Endothelial cell of umbilical vein (primary cell): ENCODE results near the gene DAGLB. TPM values are rescaled to one million over a fixed set of nuclear protein-coding genes. Genes with fewer than 3 reads are reported as not detected.
A peak's percentile ranks its signal among the peaks of the same experiment; 100 is the strongest.

Experiments used
- Bru-seq: library from RNA; stranded (reverse); fragments of 400-500 nt; gene quantifications from one replicate; lab custom pipeline; 2021; lab: Mats Ljungman, UMichigan
- BruChase-seq, 2 experiments: library from RNA; stranded (reverse); fragments of 400-500 nt; gene quantifications; one replicate each; lab custom pipeline; 2021; lab: Mats Ljungman, UMichigan
- BruUV-seq: library from RNA; stranded (reverse); fragments of 400-500 nt; replicated peaks from 2 replicates; lab custom pipeline; 2021; lab: Mats Ljungman, UMichigan
- CTCF ChIA-PET: fragments of 300-600, 350-600 bp; sonication (Branson Sonifier 250); formaldehyde crosslinking; loops from one replicate; lab custom pipeline; 2021; ENCODE audit warnings: antibody characterized with exemption, inconsistent platforms; lab: Charles Lee
- POLR2A ChIA-PET: fragments of 300-600, 350-600 bp; sonication (Branson Sonifier 250); formaldehyde crosslinking; loops from one replicate; lab custom pipeline; 2021; ENCODE audit warnings: antibody characterized with exemption, inconsistent platforms; lab: Charles Lee
- DNase-seq: peaks from one replicate; pipeline ENCODE4 v3.0.0-alpha.2; 2011; ENCODE audit warnings: low read depth, low spot score
- FAIRE-seq: peaks from 2 replicates; lab custom pipeline; 2011; peaks lifted over from hg19 to GRCh38; lab: Jason Lieb, UNC
- H2AFZ ChIP-seq: 2 replicates; pipeline ENCODE4 v1.6.0; 2012; ENCODE audit warnings: low read depth, low read length, control low read depth, inconsistent platforms
- H3K27ac ChIP-seq: 2 replicates; pipeline ENCODE4 v1.5.1; 2011; ENCODE audit warnings: low read depth, mild to moderate bottlenecking, control low read depth, low read length, moderate library complexity; ENCODE audit not compliant: insufficient read depth
- H3K27me3 ChIP-seq, 2 experiments: 2 replicates each; pipeline versions ENCODE4 v1.6.0 to v1.6.1; 2011; ENCODE audit warnings: low read length in 2 of 2, mixed read lengths in 1 of 2; ENCODE audit not compliant: control insufficient read depth in 2 of 2, insufficient read depth in 2 of 2
- H3K36me3 ChIP-seq, 2 experiments: 2 replicates in 1 of 2; 3 replicates in 1 of 2; pipeline ENCODE4 v1.5.1; 2011; ENCODE audit warnings: low read length in 2 of 2, mild to moderate bottlenecking in 1 of 2, moderate library complexity in 1 of 2; ENCODE audit not compliant: control insufficient read depth in 2 of 2, insufficient read depth in 2 of 2; ENCODE audit errors: extremely low read depth in 1 of 2
- H3K4me1 ChIP-seq: 3 replicates; pipeline ENCODE4 v1.5.1; 2011; ENCODE audit warnings: mild to moderate bottlenecking, low read length; ENCODE audit not compliant: control insufficient read depth, insufficient read depth; ENCODE audit errors: extremely low read depth
- H3K4me2 ChIP-seq: 2 replicates; pipeline ENCODE4 v1.6.1; 2011; ENCODE audit warnings: low read length, control low read depth, mixed read lengths; ENCODE audit not compliant: insufficient read depth
- H3K4me3 ChIP-seq, 3 experiments: fragments of 200-600 bp in 1 of 3; sonication (generic), shearing (Covaris generic) in 1 of 3; replicated peaks in 1 of 3; 2 replicates each; pipeline ENCODE4 v1.5.1; 2011 to 2016; ENCODE audit warnings: control low read depth in 3 of 3, low read length in 3 of 3, mild to moderate bottlenecking in 2 of 3, inconsistent platforms in 1 of 3, low read depth in 1 of 3, moderate library complexity in 1 of 3; ENCODE audit not compliant: insufficient read depth in 1 of 3
- H3K79me2 ChIP-seq: 2 replicates; pipeline ENCODE4 v1.6.0; 2012; ENCODE audit warnings: low read length, inconsistent platforms; ENCODE audit not compliant: control insufficient read depth, insufficient read depth
- H3K9ac ChIP-seq: replicated peaks from 2 replicates; pipeline ENCODE3; 2011; ENCODE audit warnings: low read length, control low read depth; ENCODE audit not compliant: insufficient read depth; ENCODE audit errors: extremely low read depth
- H3K9me1 ChIP-seq: replicated peaks from 3 replicates; pipeline ENCODE4 v1.6.0; 2011; ENCODE audit warnings: mild to moderate bottlenecking, low read length; ENCODE audit not compliant: control insufficient read depth, insufficient read depth; ENCODE audit errors: extremely low read depth
- H3K9me3 ChIP-seq: replicated peaks from 2 replicates; pipeline ENCODE4 v1.5.1; 2012; ENCODE audit warnings: low read length, inconsistent platforms; ENCODE audit not compliant: control insufficient read depth, insufficient read depth
- H4K20me1 ChIP-seq: replicated peaks from 2 replicates; pipeline ENCODE3; 2011; ENCODE audit warnings: mild to moderate bottlenecking, low read length; ENCODE audit not compliant: control insufficient read depth, insufficient read depth; ENCODE audit errors: extremely low read depth
- EZH2 ChIP-seq: IDR thresholded peaks from 2 replicates; pipeline ENCODE4 v1.6.1; 2012; ENCODE audit warnings: borderline replicate concordance, low read depth, mild to moderate bottlenecking, moderate library complexity, low read length, inconsistent platforms; ENCODE audit not compliant: severe bottlenecking
- MAX ChIP-seq: IDR thresholded peaks from 2 replicates; pipeline ENCODE4 v1.6.1; 2011; ENCODE audit not compliant: insufficient read depth, insufficient read length
- POLR2A ChIP-seq: IDR thresholded peaks from 2 replicates; pipeline ENCODE4 v1.6.1; 2012; ENCODE audit warnings: low read depth, mild to moderate bottlenecking, control low read depth, low read length
- POLR2AphosphoS5 ChIP-seq: IDR thresholded peaks from 2 replicates; pipeline ENCODE4 v1.6.1; 2012; ENCODE audit warnings: low read depth, mild to moderate bottlenecking, control low read depth, low read length, moderate library complexity; ENCODE audit not compliant: insufficient read depth
- dilution Hi-C: fragments of 300-500 bp; cut with MboI; formaldehyde crosslinking; loops from one replicate; pipeline ENCODE4 v1.15.0; 2019; ENCODE audit warnings: low sequenced_read_pairs; ENCODE audit not compliant: extremely low pct_ligation_motif_present
- intact Hi-C: fragments of 100-400 bp; cut with micrococcal nuclease; formaldehyde crosslinking; loops from one replicate; pipeline ENCODE4 v1.10.0; 2022
- long read RNA-seq: library from polyadenylated mRNA; stranded (forward); transcript quantifications from one replicate; pipeline ENCODE4 v2.0.0, GENCODE V29; 2021
- polyA minus RNA-seq, 3 experiments: library from RNA; depleted of rRNA, polyadenylated mRNA; stranded (reverse); fragments of >200 nt; gene quantifications; 1 replicate in 1 of 3; 2 replicates in 2 of 3; pipeline ENCODE4 v1.2.3, GENCODE V29; 2011
- polyA plus RNA-seq, 4 experiments: library from polyadenylated mRNA; depleted of rRNA in 3 of 4; stranded (reverse) in 3 of 4; unstranded in 1 of 4; fragments of >200 nt; gene quantifications; 2 replicates each; pipeline versions ENCODE4 v1.2.1 to v1.2.3, GENCODE V29; 2011 to 2012; ENCODE audit warnings: missing spikeins in 1 of 4
- total RNA-seq: library from RNA; stranded (reverse); gene quantifications from 2 replicates; pipeline ENCODE4 v1.2.3, GENCODE V29; 2021

Gene DAGLB, protein sequence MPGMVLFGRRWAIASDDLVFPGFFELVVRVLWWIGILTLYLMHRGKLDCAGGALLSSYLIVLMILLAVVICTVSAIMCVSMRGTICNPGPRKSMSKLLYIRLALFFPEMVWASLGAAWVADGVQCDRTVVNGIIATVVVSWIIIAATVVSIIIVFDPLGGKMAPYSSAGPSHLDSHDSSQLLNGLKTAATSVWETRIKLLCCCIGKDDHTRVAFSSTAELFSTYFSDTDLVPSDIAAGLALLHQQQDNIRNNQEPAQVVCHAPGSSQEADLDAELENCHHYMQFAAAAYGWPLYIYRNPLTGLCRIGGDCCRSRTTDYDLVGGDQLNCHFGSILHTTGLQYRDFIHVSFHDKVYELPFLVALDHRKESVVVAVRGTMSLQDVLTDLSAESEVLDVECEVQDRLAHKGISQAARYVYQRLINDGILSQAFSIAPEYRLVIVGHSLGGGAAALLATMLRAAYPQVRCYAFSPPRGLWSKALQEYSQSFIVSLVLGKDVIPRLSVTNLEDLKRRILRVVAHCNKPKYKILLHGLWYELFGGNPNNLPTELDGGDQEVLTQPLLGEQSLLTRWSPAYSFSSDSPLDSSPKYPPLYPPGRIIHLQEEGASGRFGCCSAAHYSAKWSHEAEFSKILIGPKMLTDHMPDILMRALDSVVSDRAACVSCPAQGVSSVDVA
- total RNA-seq (26.1 and 28.2 TPM in 2 replicates), polyA plus RNA-seq (31.6 and 48.2 TPM in 2 replicates), polyA minus RNA-seq (72.0 and 108 TPM in 2 replicates), Bru-seq, nascent RNA (percentile 63 among the genes with signal in this experiment), BruChase-seq, experiment 1, labeled RNA remaining after a 6-hour chase (percentile 59 among the genes with signal in this experiment), BruChase-seq, experiment 2, labeled RNA remaining after a 2-hour chase (percentile 68 among the genes with signal in this experiment)
- polyA plus RNA-seq (2011; cell fraction: cytosol; rRNA removed): 12.8 and 14.1 TPM in 2 replicates
- polyA plus RNA-seq (2011; cell fraction: nucleus; rRNA removed): 54.2 and 59.2 TPM in 2 replicates
- polyA plus RNA-seq (2012): 15.6 and 16.1 TPM in 2 replicates
- 26.7 TPM for polyA minus RNA-seq (2011; cell fraction: cytosol; rRNA and poly(A)+ RNA removed)
- polyA minus RNA-seq (2011; cell fraction: nucleus; rRNA and poly(A)+ RNA removed): 47.7 and 51.9 TPM in 2 replicates
- long read RNA-seq, transcript DAGLB-201 (15 exons, 2,897 nt): major isoform, 30 of 46 reads
- long read RNA-seq, partial matches to known transcripts: 4 of 46 reads
- long read RNA-seq, other reads (novel, unspliced or antisense): 9 of 46 reads

DNA sequence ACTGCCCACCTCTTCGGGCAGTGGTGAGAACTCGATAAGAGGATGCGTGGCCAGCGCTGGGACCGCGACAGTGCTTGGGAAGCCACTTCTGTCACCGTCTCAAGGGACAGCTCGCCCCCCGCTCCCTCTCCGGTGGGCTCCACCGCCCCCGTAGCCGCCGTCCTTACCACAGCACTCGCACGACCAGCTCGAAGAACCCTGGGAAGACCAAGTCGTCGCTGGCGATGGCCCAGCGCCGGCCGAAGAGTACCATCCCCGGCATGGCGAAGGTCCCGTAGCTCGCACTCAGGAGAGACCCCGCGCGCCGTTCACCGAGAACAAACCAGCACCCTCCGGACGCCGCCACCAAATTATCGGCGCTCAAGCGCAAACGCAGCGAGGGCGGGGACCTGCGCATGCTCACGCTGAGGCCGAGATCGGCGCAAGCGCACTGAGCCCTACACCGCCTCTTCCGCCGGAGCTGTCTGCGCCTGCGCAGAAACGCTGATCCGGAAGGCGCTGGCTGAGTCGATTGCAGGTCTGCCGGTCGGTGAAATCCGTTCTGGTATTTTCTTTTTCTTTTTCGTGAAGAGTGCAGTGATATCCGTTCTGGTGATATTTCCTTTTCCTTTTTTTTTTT lies at the start of gene DAGLB:
TSS of gene DAGLB (minus strand) at position 374 of the 619 bp plus-strand sequence. CDS start at position 262, 112 bp downstream.
- peak; percentile 97 for FAIRE-seq
- peak; percentile 95 for DNase-seq
- TF ChIP-seq POLR2AphosphoS5 (peak; percentile 81), EZH2 (no peak), MAX (no peak), POLR2A (peak; percentile 97)
- TSS peak; percentile 17 for BruUV-seq
- peak within 1 kb of the TSS; percentile 70 for H3K27ac ChIP-seq
- dilution Hi-C loops: no loop called here
- intact Hi-C loops: no loop called here
- H3K4me1 ChIP-seq: peaks cover 10% of the 10 kb centered on the region
- ChIA-PET POLR2A (interaction anchor here (0.7 kb wide), 1 partner anchor 121 kb away, joined by 8 read pairs; no protein-coding TSS in a partner anchor), CTCF (interaction anchor here (0.7 to 1.0 kb wide), 4 partner anchors 9 to 19 kb away, joined by 3 to 4 read pairs (median 3); no protein-coding TSS in a partner anchor)
- no peaks in the 10 kb centered on the region for H3K9me1 ChIP-seq
- H3K36me3 ChIP-seq: peaks cover 2 to 6% of the 10 kb centered on the region in 2 experiments
- H3K79me2 ChIP-seq: peaks cover 28% of the 10 kb centered on the region
- no peaks in the 10 kb centered on the region for H3K27me3 ChIP-seq
- H2AFZ ChIP-seq: peak within 1 kb of the TSS; percentile 51
- peak within 1 kb of the TSS; percentile 91 for H3K9ac ChIP-seq
- peak within 1 kb of the TSS; percentile 43 for H3K4me2 ChIP-seq
- no peaks in the 10 kb centered on the region for H3K9me3 ChIP-seq
- H4K20me1 ChIP-seq: no peaks in the 10 kb centered on the region
- H3K4me3 ChIP-seq: peak within 1 kb of the TSS; percentile 57 to 100 (median 76)
